Measurements from ENCODE around the gene ACSS3.
"Not testable (repeated sequence)": the region's sequence is repeated elsewhere in the genome, so short reads cannot be mapped to it uniquely, and the experiment has no call there.

Gene ACSS3

DNA sequence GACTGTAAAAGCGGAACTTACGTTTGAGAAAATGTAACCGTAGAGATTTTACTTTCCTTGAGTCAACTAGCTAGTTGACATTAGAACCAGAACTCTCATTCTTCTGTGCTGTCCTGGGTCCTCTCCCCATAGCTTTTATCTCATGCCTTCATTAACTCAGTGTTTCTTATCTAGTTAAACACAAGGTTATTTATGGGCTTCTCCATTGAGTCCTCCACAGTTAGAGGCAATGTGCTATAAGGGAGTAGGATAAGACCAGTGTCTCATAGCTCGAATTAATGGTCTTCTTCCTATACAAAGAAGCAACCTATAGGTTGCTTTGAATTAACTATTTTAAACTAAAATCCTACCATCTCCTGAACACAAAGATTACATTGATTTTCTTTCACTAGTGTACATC, 129.8 kb downstream of the ACSS3 start:
- in situ Hi-C loops (cut with MboI; ENCODE audit: low sequenced_read_pairs), result no loop called here
- no peak for DNase-seq (ENCODE audit: low spot score in 2 of 2)
- Histone ChIP-seq H3K4me3 (no peak overlapping the region), H3K36me3 (replicated peaks) (no peaks in the 10 kb centered on the region), H3K9me3 (no peaks in the 10 kb centered on the region), H3K27me3 (ENCODE audit: low read depth) (no peaks in the 10 kb centered on the region), H3K4me1 (peaks cover 67% of the 10 kb centered on the region)

DNA sequence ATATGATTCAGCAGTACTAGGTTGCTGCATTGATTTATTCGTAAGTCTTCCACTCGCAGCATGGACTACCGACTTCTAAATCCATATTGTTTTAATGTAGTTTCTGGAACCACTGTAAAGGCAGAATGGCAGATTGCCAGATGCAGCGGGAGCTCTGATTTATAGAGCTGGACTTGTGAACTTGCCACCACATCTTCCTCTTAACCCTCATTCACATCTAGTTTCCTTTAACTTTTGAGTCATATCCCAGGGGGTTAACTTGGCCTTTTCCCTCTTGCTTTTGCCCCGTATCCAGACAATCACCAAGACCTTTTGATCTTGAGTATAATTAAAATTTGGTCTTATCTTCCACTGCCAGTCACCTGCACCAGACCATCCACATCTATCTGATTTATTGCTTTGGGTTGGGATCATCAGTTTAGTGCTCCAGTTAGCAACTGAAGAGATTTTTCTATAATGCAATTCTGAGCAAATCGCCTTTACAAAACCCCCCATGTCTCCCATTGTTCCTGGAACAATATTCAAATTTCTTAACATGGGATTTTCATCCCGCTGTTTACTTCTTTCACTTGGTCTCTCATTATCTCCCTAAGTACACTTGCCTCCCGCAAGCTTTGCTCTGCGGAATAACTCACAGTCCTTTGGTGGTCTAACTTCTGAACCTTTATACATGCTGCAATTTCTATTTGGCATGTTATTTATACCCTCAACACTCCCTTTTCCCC, 130.5 kb downstream of the ACSS3 start:
- H3K27me3 ChIP-seq (ENCODE audit: low read depth), result no peaks in the 10 kb centered on the region
- H3K4me1 ChIP-seq, result peaks cover 67% of the 10 kb centered on the region
- H3K36me3 ChIP-seq (replicated peaks), result no peaks in the 10 kb centered on the region
- no peak overlapping the region for H3K4me3 ChIP-seq
- DNase-seq (ENCODE audit: low spot score in 2 of 2), result peak; percentile 48 to 76
- no peaks in the 10 kb centered on the region for H3K9me3 ChIP-seq
- in situ Hi-C loops (cut with MboI; ENCODE audit: low sequenced_read_pairs), result no loop called here

DNA sequence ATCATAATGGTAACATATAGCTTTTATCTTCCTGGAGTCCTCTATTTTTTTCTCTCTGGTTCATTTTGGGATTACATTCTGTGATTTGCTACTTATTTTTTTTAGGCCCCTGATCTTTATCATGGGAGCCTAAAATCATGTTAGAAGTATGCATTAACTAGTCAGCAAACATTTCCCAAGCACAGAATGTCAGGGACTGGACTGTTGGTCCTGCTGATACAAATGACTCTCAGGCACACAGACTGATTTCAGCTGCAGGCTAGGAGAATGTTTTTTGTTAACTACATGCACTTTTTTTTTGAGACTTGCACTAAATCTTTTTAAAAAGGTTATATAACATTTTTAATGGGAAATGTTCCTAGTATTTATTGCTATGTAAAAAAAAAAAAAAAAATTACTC, 131.1 kb downstream of the ACSS3 start:
- Histone ChIP-seq H3K9me3 (no peaks in the 10 kb centered on the region), H3K4me1 (peaks cover 67% of the 10 kb centered on the region), H3K36me3 (replicated peaks) (no peaks in the 10 kb centered on the region), H3K27me3 (ENCODE audit: low read depth) (no peaks in the 10 kb centered on the region), H3K4me3 (no peak overlapping the region)
- in situ Hi-C loops (cut with MboI; ENCODE audit: low sequenced_read_pairs), result no loop called here
- no peak for DNase-seq (ENCODE audit: low spot score in 2 of 2)

DNA sequence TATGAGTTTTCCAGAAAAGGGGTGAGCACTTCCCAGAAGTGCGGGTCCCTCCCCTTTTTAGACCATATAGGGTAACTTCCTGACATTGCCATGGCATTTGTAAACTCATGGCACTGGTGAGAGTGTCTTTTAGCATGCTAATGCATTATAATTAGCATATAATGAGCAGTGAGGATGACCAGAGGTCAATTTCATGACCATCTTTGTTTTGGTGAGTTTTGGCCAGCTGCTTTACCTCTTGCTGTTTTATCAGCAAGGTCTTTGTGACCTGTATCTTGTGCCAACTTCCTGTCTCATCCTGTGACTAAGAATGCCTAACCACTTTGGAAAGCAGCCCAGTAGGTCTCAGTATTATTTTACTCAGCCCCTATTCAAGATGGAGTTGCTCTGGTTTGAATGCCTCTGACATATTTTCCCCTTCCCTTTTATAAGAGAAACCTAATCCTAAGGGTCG, 131.9 kb downstream of the ACSS3 start:
- peaks cover 67% of the 10 kb centered on the region for H3K4me1 ChIP-seq
- H3K27me3 ChIP-seq (ENCODE audit: low read depth); in situ Hi-C loops (cut with MboI; ENCODE audit: low sequenced_read_pairs); H3K36me3 ChIP-seq (replicated peaks); H3K4me3 ChIP-seq; H3K9me3 ChIP-seq: not testable (repeated sequence)
- peak in 1 of 2 experiments; percentile 24 for DNase-seq (ENCODE audit: low spot score in 2 of 2)

DNA sequence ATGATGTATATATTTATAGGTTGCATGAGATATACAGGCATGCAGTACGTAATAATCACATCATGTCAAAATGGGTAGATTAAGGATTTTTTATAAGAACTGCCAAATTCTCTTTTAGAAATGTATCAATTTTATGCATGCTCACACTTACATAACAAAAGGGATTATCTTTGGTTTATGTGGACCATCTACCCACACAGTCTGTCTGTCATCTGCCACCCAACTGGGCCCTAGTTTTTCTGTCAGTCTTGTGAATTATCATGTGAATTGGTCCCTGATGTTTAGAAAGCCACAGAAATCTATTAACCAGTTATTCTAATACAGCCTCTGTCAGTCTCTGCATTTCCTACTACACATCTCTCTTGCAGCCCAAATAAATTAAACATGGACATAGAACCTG, 133.4 kb downstream of the ACSS3 start:
- peaks cover 55% of the 10 kb centered on the region for H3K4me1 ChIP-seq
- in situ Hi-C loops (cut with MboI; ENCODE audit: low sequenced_read_pairs), result no loop called here

DNA sequence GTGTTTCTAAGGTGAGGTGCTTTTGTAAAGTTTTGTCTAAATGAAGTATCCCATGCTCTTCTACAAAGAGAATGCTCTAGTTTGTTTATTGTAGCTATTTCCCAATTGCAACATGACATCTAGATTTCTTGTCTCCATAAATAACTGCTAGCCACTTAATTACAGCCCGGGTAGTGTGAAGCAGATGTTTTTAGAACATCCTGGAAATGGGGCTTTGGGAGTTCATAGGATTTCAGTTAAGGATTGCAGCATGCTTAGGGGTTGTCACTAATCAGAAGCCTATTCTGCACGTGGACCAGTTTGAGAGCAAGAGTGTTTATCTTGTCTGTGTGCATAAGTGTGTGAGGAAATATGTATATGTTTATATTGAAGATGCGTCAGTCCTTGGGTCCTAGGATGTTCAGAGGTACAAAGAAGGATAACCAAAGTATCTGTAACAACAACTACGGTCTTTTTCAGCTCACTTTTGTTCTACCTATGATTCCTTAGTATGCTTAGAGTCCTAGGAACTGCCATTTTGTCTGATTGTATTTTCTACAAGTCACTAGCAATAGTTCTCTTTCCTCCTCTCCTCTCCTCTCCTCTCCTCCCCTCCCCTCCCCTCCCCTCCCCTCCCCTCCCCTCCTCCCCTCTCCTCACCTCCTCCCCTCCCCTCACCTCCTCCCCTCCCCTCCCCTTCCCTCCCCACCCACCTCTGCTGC, 135.3 kb downstream of the ACSS3 start:
- DNase-seq (ENCODE audit: low spot score in 2 of 2), result no peak
- H3K9me3 ChIP-seq, result no peaks in the 10 kb centered on the region
- H3K27me3 ChIP-seq (ENCODE audit: low read depth), result no peaks in the 10 kb centered on the region
- no peak overlapping the region for H3K4me3 ChIP-seq
- no peaks in the 10 kb centered on the region for H3K36me3 ChIP-seq (replicated peaks)
- in situ Hi-C loops (cut with MboI; ENCODE audit: low sequenced_read_pairs), result no loop called here
- peaks cover 39% of the 10 kb centered on the region for H3K4me1 ChIP-seq

More for the DNA sequence above, 133.4 kb downstream of the ACSS3 start:
- DNase-seq (ENCODE audit: low spot score in 2 of 2), result peak; percentile 68 to 94
- Histone ChIP-seq H3K36me3 (replicated peaks) (no peaks in the 10 kb centered on the region), H3K4me3 (no peak overlapping the region), H3K9me3 (no peaks in the 10 kb centered on the region), H3K27me3 (ENCODE audit: low read depth) (no peaks in the 10 kb centered on the region)

DNA sequence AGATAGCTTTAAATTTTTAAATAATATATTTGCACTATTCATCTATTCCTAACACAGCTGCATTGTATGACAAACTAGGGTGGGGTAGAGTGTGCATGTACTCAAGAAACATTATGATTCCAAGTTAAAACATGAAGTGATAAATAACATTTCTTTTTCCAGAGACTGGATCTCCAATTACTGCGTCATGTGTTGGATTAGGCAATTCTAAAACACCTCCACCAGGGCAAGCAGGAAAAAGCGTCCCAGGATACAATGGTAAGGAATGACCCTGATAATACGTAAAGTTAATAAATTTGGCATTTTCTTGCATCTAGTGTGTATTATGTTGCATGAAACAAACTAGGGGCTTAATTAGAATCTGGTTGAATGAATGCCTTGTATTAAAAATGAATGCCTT, 138.9 kb downstream of the ACSS3 start:
- in situ Hi-C loops (cut with MboI; ENCODE audit: low sequenced_read_pairs), result no loop called here
- no peak overlapping the region for H3K4me3 ChIP-seq
- H3K36me3 ChIP-seq (replicated peaks), result no peaks in the 10 kb centered on the region
- no peaks in the 10 kb centered on the region for H3K27me3 ChIP-seq (ENCODE audit: low read depth)
- no peaks in the 10 kb centered on the region for H3K9me3 ChIP-seq
- no peak for DNase-seq (ENCODE audit: low spot score in 2 of 2)
- peaks cover 5% of the 10 kb centered on the region for H3K4me1 ChIP-seq

DNA sequence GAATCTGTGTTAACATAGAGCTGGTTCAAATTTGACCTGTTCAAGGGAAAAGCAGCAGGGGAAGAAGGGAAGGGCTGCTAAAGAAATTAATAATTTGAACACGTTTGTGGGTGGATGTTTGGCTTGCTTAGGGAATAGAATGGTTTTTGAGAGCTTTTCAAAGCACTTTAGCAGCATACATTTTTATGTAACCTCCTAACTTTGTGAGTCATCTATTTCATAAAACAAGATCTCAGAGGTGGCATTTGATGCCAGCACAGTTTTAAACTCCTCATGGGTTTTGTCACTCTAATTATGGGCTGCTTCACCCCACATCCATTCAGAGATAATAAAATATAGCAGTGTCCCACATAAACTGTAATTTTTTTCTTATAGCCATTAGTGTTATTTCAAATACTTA, 143.8 kb downstream of the ACSS3 start:
- Histone ChIP-seq H3K36me3 (replicated peaks) (no peaks in the 10 kb centered on the region), H3K9me3 (no peaks in the 10 kb centered on the region), H3K4me1 (peaks cover 3% of the 10 kb centered on the region), H3K4me3 (no peak overlapping the region), H3K27me3 (ENCODE audit: low read depth) (no peaks in the 10 kb centered on the region)
- in situ Hi-C loops (cut with MboI; ENCODE audit: low sequenced_read_pairs), result no loop called here
- DNase-seq (ENCODE audit: low spot score in 2 of 2), result no peak

DNA sequence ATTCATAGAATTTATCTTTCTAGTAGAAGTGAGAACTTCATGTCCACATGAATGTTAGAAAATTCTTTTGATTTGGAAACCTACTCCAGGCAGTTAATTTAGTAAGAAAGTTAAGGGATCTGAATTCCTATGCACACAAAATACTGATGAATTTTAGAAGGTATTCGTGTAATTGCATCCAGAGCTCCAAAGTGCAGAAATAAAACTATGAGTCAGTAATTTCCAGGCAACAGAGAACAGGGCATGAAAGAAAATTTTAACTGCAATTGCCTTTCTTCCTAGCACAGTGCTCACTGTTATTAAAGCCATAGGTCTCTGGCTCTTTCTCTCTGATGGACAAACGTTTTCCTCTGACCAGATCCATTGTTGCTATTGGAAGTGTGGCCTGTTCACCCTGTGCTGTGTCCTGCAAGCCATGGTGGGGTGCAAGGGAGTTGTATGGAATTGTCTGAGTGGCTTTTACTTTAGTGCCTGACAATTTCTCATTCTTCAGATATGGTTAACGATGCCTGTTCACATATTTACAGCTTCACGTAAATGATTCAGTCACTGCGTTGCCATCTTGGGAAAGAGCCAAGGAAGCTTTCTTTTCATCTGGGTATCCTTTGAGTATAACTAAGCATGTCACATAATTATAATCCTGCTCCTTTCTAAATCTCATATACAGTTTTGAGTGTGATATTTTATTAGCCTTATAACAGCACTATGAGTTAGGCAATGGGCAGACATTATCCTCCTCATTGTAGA, 145.1 kb downstream of the ACSS3 start:
- DNase-seq (ENCODE audit: low spot score in 2 of 2), result no peak
- Histone ChIP-seq H3K27me3 (ENCODE audit: low read depth) (no peaks in the 10 kb centered on the region), H3K4me1 (peaks cover 3% of the 10 kb centered on the region), H3K36me3 (replicated peaks) (no peaks in the 10 kb centered on the region), H3K9me3 (no peaks in the 10 kb centered on the region), H3K4me3 (no peak overlapping the region)
- in situ Hi-C loops (cut with MboI; ENCODE audit: low sequenced_read_pairs), result no loop called here

DNA sequence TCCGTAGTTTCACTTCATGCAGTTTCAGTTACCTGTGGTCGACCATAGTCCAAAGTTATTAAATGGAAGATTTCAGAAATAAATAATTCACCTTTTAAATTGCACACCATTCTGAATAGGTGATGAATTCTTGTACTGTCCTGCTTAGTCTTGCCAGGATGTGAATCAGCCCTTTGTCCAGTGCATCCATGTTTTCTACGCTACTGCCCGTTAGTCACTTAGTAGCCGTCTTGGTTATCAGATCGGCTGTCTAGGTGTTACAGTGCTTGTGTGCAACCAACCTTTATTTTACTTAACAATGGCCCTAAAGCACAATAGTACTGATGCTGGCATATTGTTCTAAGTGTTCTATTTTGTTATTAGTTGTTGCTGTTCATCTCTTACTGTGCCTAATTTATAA, 146.7 kb downstream of the ACSS3 start:
- no peaks in the 10 kb centered on the region for H3K36me3 ChIP-seq (replicated peaks)
- no peaks in the 10 kb centered on the region for H3K9me3 ChIP-seq
- no peaks in the 10 kb centered on the region; the same call in 1 of the 2 replicates for H3K27me3 ChIP-seq (ENCODE audit: low read depth)
- no peak for DNase-seq (ENCODE audit: low spot score in 2 of 2)
- in situ Hi-C loops (cut with MboI; ENCODE audit: low sequenced_read_pairs), result no loop called here
- H3K4me1 ChIP-seq, result peaks cover 6% of the 10 kb centered on the region
- H3K4me3 ChIP-seq, result no peak overlapping the region

DNA sequence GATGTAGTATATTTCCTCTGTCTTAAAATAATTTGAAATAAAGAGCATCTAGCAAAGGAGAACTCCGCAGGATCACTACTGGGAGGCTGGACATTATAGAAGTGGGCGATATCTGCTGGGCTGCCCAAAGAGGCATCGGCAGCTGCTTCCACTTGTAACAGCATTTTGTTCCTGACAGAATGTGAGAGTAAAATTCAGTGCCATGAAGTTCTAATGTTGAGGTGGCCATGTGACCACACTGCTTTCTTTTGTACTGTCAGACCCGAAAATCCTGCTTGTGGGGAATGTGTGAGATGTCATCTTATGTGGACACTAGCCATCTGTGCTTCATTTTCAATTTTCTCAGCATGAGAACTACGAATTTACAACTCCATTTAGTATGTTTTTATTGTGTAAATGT, 151.9 kb downstream of the ACSS3 start:
- peak in 1 of 2 experiments; percentile 21 for DNase-seq (ENCODE audit: low spot score in 2 of 2)
- no peaks in the 10 kb centered on the region for H3K9me3 ChIP-seq
- H3K27me3 ChIP-seq (ENCODE audit: low read depth), result no peaks in the 10 kb centered on the region; the same call in 1 of the 2 replicates
- no peaks in the 10 kb centered on the region for H3K36me3 ChIP-seq (replicated peaks)
- peaks cover 11% of the 10 kb centered on the region for H3K4me1 ChIP-seq
- no peak overlapping the region for H3K4me3 ChIP-seq
- in situ Hi-C loops (cut with MboI; ENCODE audit: low sequenced_read_pairs), result no loop called here

DNA sequence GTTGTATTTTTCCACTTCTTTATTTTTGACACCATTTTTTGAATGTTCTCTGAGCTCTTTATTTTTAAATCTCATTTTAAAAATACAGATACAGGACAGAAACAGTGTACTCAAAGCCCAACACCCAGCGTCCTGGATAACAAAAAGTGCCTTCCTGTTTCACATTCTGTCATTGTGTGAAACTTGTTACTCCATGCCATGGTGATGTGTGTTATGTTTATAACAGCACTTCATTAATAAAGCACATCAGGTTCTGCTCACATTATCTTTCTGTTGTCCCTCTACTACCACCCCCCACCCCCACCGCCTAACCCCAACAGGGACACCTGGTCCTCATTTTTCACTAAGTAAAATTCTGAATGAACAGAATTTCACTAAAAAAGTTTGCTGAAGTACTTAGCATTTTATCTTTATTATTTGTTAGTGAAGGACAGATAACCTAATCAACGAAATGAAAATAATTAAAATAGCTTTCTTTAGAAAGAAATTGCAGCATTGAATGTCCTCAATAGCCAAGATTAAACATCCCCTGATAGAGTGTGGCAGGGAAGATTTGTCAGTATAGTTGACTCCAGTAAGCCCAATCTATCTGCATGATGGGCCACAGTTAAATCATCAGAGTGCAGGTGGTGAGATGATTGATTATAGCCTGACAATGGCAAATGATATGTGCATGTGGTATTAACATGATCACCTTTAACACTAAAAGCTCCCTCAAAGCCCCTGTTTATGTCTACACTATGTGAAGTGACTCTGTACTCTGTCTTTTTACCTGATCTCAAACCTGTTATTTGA, 153.9 kb downstream of the ACSS3 start:
- in situ Hi-C loops (cut with MboI; ENCODE audit: low sequenced_read_pairs), result no loop called here
- Histone ChIP-seq H3K36me3 (replicated peaks) (no peaks in the 10 kb centered on the region), H3K4me3 (no peak overlapping the region), H3K4me1 (peaks cover 11% of the 10 kb centered on the region), H3K27me3 (ENCODE audit: low read depth) (no peaks in the 10 kb centered on the region; the same call in 1 of the 2 replicates), H3K9me3 (no peaks in the 10 kb centered on the region)
- DNase-seq (ENCODE audit: low spot score in 2 of 2), result no peak

DNA sequence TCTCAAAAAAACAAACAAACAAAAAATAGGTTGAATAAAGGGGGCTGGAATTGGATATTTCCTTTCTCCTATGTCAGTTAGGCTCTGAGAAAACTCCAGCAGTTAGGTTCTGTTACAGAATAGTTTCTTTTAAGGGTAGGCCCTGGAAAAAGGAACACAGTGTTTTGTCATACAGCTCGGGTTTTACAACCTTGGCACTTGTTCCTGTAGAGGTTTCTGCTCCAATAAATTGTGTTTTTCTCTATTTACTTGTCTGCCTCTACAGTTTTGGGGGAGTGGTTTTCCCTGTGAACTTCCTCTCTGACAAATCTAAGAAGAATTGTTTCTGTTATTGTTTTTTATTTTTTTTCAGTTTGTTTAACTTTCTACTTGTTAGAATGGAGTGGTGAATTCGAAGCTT, 167.6 kb downstream of the ACSS3 start:
- in situ Hi-C loops (cut with MboI; ENCODE audit: low sequenced_read_pairs), result no loop called here
- Histone ChIP-seq H3K36me3 (replicated peaks) (no peaks in the 10 kb centered on the region), H3K4me3 (no peak overlapping the region), H3K4me1 (no peaks in the 10 kb centered on the region), H3K9me3 (no peaks in the 10 kb centered on the region), H3K27me3 (ENCODE audit: low read depth) (no peaks in the 10 kb centered on the region)
- no peak for DNase-seq (ENCODE audit: low spot score in 2 of 2)
